ENCODE measurements around the gene ALG10.
"Not testable (repeated sequence)": the region's sequence is repeated elsewhere in the genome, so short reads cannot be mapped to it uniquely, and the experiment has no call there.

ALG10 gene, protein sequence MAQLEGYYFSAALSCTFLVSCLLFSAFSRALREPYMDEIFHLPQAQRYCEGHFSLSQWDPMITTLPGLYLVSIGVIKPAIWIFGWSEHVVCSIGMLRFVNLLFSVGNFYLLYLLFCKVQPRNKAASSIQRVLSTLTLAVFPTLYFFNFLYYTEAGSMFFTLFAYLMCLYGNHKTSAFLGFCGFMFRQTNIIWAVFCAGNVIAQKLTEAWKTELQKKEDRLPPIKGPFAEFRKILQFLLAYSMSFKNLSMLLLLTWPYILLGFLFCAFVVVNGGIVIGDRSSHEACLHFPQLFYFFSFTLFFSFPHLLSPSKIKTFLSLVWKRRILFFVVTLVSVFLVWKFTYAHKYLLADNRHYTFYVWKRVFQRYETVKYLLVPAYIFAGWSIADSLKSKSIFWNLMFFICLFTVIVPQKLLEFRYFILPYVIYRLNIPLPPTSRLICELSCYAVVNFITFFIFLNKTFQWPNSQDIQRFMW

DNA sequence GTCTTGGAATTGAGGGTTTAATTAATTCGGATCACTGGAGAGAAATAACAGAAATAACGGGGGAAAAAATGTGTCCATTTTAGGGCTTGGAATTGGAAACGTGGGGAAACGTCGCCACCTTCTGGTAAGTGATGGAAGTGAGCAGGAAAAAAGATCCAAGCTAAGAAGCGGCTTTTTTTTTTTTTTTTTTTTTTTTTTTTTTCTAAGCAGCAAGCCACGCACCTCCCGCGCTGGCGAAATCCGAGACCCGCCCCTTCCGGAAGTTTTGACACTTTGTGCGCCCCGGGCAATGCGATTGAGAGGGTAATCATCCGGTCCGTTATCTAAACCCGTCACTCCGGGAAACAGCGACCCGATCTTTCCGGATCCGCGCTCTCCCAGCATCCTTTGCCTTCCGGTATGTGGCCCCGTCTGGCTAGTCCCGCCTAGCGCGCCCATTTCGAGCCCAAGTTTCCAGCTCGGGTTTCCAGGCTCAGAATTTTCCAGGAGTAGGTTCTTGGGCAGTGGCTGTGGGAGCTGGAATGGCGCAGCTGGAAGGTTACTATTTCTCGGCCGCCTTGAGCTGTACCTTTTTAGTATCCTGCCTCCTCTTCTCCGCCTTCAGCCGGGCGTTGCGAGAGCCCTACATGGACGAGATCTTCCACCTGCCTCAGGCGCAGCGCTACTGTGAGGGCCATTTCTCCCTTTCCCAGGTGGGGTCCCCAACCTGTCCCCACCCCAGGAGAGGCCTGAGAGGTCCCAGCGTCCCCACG lies at the start of gene ALG10:
Gene ALG10 (plus strand): TSS at position 418 of the 752 bp plus-strand sequence. CDS start 104 bp downstream, at position 522.
- DNase-seq = peak; percentile 98

DNA sequence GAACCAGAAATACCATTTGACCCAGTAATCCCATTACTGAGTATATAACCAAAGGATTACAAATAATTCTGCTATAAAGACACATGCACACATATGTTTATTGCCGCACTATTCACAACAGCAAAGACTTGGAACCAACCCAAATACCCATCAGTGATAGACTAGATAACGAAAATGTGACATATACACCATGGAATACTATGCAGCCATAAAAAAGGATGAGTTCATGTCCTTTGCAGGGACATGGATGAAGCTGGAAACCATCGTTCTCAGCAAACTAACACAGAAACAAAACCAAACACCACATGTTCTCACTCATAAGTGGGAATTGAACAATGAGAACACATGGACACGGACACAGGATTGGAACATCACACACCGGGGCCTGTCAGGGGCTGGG lies 49.4 kb upstream of the ALG10 start:
- not testable (repeated sequence) for DNase-seq

GRCh38 chr12:33977887-33978286 lies 44.4 kb upstream of the ALG10 start:
- no peak for DNase-seq

- no peak for DNase-seq
These were observed 34.0 kb upstream of the ALG10 start for GRCh38 chr12:33988197-33988805.

DNA sequence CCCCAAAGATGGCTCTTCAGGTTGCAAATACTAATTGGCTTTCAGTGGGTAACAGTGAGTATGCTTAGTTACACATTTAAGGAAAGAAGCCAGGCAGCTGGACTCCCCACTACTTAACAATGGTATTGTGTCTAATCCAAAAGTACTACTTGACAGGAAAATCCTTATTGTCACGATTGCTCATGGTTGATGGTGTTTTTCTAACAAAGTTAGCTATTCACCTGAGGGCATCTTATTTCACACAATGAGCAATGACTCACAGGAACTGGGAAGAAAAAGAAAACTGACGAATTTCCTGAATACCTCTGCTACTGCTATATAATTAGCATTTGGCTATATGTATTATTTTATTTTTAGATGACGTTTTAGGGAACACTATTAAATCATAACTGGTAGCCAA lies 33.4 kb upstream of the ALG10 start:
- DNase-seq = no peak

DNA sequence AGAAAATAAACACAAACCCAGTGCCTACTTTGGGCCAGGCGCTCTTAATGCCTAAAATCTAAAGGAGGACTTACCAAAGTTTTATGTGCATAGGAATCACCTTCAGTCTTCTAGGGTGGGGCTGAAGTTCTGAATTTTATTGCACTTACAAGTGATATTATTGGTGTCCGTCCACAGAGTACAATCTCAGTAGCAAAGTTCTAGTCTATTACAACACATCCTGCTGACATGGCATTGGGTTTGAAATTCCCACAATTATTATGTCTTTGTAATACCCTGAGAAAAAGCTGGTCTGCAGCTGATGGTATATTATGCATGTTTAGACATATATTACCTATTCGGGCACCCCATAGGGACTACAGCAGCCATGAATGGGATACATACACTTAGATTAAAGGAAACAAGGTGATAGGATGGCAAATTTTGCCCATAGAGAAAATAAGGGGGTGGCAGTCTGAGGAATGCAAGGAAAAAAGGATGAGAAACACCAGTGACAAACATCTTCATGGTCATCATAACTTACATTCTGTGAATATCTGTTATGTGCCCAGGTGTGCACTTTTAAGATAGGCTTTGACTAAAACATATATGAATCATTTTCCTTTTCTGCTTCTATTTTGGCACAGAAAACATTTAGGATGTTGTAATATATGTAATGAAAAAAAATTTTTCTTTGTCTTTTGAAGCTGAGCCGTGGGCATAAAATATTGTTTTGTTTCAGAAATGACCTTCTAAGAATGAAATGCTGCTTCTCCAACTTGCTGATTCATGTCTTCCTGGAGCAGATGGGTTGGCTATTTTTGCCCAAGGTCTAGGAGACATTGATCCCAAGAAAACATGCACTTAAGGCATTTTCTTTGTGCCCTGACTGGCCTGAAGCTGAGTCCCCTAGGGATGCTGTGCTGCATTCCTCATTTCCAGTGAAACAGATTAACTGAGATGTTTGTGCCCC lies 27.2 kb upstream of the ALG10 start:
- no peak for DNase-seq

- DNase-seq = not testable (repeated sequence)
These were observed 13.5 kb upstream of the ALG10 start for GRCh38 chr12:34008835-34009234.

GRCh38 chr12:34016361-34016760 lies 5.9 kb upstream of the ALG10 start:
- DNase-seq = no peak

GRCh38 chr12:34021071-34021470 lies 1.2 kb upstream of the ALG10 start:
- DNase-seq = no peak

DNA sequence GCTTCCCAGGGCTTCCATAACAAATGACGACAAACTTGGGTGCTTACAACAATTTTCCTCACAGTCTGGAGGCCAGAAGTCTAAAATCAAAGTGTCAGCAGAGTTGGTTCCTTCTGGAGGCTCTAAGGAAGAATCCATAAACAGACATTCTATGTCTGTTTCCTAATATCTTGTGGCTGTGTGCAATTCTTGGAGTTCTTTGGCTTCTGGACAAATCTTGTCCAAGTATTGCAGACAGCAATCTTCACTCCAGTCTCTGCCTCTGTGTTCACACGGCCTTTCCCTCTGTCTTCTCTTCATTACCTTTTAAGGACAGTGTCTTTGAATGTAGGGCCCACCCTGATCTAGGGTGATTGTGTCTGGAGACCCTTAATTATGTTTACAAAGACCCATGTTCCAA lies 5.4 kb downstream of the ALG10 start:
- not testable (repeated sequence) for DNase-seq

GRCh38 chr12:34030591-34030990 lies 8.3 kb downstream of the ALG10 start:
- no peak for DNase-seq

DNA sequence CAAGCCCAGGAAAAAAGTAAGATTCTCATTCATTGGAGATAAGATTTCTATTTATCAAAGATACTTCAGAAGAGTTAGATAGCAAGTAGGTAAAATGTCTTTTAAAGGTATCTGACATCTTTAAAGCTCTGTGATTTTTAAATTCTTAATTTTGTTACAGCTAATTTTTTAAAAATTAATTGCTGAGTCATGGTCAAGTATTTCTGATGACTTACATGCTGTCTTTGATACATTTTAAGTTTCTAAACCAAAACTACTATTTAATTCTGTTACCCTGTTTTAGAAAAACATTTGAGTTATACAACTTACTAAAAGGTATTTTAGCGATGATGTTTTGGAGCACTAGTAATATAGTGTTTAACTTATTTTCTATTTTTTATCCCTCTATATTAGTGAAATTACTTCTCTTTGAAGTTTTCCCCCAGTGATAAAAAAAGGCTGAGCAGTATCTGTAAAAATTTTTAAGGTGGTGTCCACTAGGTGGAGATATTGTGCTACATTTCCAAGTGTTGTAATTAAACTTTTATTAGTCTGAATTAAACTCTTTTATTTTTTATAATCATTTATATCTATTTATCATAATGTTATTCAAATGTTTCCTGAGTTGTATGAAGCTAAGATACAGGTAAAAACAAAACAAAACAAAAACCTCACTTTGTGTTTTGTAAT lies 11.5 kb downstream of the ALG10 start:
- peak; percentile 49 for DNase-seq

DNA sequence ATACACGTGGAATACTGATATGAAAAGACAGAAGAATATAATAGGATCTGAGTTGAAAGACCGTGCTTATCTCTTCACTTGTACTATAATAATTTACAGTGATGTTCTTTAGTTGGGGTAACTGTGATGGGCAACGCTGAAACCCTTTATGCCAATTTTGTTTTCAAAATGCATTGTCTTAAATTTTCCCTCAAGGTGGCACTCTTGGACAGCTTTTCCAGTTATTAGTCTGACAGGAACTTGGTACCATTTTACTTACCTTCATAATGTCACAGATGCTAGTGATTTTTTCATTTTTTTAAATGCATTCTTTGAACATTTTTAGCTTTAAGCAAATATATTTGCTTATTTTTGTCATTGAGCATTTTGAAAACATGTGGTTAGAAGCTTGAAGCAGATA lies 16.1 kb downstream of the ALG10 start:
- not testable (repeated sequence) for DNase-seq

DNA sequence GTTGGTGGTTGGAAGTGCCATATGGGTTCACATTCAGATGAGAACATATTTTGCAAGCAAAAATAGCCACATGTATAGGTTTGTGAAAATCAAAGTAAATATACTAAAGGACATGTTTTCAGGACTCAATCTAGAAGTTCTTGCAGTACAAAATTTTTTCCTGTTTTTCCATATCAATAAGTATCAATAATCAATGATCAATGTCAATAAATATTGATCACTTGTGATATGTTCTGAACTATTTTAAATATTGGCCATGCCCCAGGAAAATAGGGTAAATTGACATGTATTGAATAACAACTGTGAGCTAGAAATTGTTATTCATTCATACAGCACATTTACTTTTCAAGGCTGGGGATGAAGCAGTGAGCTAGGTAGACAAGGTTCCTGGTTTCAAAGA lies 24.3 kb downstream of the ALG10 start:
- DNase-seq = no peak

GRCh38 chr12:34047855-34048254 lies 25.6 kb downstream of the ALG10 start:
- DNase-seq = not testable (repeated sequence)

DNA sequence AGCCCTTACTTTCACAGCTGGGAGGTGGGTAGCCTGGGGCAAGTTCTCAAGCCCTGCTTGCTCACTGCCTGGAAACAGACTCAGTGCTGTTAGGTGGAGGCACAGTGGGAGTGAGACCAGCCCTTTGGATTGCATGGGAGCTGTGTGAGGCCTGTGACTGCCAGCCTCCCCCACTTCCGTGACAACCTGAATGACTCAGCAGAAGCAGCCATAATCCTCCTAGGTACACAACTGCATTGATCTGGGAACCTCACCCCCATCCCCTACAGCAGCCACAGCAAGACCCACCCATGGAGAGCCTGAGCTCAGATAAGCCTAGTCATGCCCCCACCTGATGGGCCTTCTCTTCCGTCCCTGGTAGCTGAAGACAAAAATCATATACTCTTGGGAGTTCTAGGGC lies 26.4 kb downstream of the ALG10 start:
- no peak for DNase-seq

- no peak for DNase-seq
These were observed 29.2 kb downstream of the ALG10 start for GRCh38 chr12:34051486-34051885.

GRCh38 chr12:34054938-34055337 lies 32.6 kb downstream of the ALG10 start:
- DNase-seq = no peak
